SK-N-SH (cell line): ENCODE results near the gene FOXK1. TPM values are rescaled to one million over a fixed set of nuclear protein-coding genes. Genes with fewer than 3 reads are reported as not detected.

Source experiments
- EP300 ChIP-seq, 2 experiments: IDR thresholded peaks; 2 replicates each; pipeline versions ENCODE4 v1.4.0 to v1.6.1; 2012; ENCODE audit warnings: borderline replicate concordance in 1 of 2, low read depth in 1 of 2, low read length in 1 of 2
- GABPA ChIP-seq: IDR thresholded peaks from 2 replicates; pipeline ENCODE4 v1.4.0; 2012; ENCODE audit warnings: low read depth, mild to moderate bottlenecking
- MAX ChIP-seq: IDR thresholded peaks from 2 replicates; pipeline ENCODE4 v1.4.0; 2012; ENCODE audit warnings: low read depth
- POLR2AphosphoS5 ChIP-seq: IDR thresholded peaks from 2 replicates; pipeline ENCODE4 v1.6.1; 2012; ENCODE audit warnings: low read depth, low read length
- TAF1 ChIP-seq: IDR thresholded peaks from 2 replicates; pipeline ENCODE4 v1.6.1; 2012; ENCODE audit warnings: low read depth, mild to moderate bottlenecking, low read length, moderate library complexity, borderline replicate concordance
- polyA plus RNA-seq, 3 experiments: library from polyadenylated mRNA; depleted of rRNA; stranded (reverse); fragments of >200 nt; gene quantifications; 2 replicates each; pipeline ENCODE4 v1.2.3, GENCODE V29; 2012
- small RNA-seq, 7 experiments: library from RNA; depleted of rRNA; stranded (forward); fragments of <200 nt; gene quantifications; one replicate each; pipeline ENCODE3, GENCODE V24; 2012

FOXK1 gene
- polyA plus RNA-seq, 1 of the 3 experiments (the other 2 are of a cell fraction), result 4.7 TPM

- no peak for TF ChIP-seq EP300 (IDR thresholded peaks at IDR 0.05; ENCODE audit: borderline replicate concordance in 1 of 2, low read depth in 1 of 2, low read length in 1 of 2)
- no peak for TF ChIP-seq POLR2AphosphoS5
- no peak for TF ChIP-seq MAX
- no peak for TF ChIP-seq TAF1
- no peak for TF ChIP-seq GABPA
Measured at GRCh38 chr7:4820405-4820966, 138.4 kb downstream of the FOXK1 start (continued).

Small RNA genes lying within 50 kb of the gene (small RNA-seq; reads per million reads assigned to genes)
- gene MIR4656 (0 reads per million in 7 experiments), gene RF00019 (0 reads per million in 7 experiments)

Other genes with a start within 250 kb of the FOXK1 start
- 29.5 and 36.7 TPM in 2 replicates for gene AP5Z1, start 93.3 kb downstream of the FOXK1 start, polyA plus RNA-seq (2012; rRNA removed)
- not detected in 2 replicates for gene PAPOLB, start 179.7 kb downstream of the FOXK1 start, polyA plus RNA-seq (2012; rRNA removed)
- 3.5 and 4.3 TPM in 2 replicates for gene RADIL, start 201.4 kb downstream of the FOXK1 start, polyA plus RNA-seq (2012; rRNA removed)